CD4-positive, alpha-beta T cell treated with Interleukin-21 for 1 hour (primary cell): ENCODE results near the gene CDH2.

Experiments used
- DNase-seq: peaks from one replicate; pipeline ENCODE4 v3.0.0-alpha.2; 2020

CDH2 gene

DNA sequence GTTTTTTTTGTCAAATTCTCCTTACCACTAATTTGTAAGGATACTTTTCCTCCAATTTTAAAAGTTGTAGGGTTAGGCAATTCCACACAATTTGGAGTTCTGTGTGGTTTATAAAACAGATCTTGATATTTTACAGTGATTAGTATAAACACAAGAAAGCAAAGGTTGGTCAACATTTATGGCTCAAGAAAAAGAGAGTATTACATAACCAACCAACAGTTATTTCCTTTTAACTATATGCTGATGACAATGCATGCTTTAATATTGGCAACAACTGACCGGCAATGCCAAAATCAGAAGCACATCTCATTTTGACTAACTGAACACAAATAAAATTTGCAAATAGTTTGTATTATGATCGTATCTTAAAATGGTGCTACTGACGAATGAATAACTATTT lies 137.2 kb downstream of the CDH2 start:
- no peak for DNase-seq

DNA sequence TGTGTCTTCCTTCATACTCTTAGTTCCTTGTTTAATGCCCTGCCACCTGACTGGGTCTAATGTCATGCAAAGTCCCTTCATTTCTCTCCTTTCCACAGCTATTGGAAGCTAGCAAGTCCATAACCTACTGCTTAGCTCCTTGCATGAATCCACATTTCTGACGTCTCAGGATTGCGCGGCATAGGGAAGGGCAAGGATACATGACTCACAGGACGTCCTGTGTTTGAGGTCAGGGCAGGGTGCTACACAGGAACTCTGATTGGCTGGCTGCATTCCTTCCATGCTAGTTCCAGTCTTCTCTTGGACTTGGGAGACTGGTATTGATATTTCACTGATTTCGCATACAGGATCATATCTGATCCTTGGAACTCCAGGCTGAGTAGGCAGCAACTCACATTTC lies 137.9 kb downstream of the CDH2 start:
- DNase-seq: no peak

DNA sequence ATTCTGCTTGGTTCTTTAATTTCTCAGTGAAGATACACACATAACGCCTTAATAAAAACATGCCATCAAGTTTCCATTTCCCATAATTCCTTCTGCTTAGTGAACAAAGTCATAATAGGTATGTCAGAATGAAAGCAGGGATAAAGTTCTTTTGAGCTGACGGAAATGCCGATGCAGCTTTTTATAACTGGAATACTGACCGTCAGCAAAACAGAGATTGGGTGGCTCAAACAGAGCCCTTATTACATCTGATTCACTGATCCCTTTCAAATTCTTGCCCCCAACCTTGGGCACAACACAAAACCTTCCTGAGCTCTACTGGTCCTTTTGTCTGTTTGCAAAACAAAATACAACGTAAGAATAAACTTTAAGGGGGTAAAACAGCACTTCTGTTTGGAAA lies 140.4 kb downstream of the CDH2 start:
- DNase-seq: no peak

DNA sequence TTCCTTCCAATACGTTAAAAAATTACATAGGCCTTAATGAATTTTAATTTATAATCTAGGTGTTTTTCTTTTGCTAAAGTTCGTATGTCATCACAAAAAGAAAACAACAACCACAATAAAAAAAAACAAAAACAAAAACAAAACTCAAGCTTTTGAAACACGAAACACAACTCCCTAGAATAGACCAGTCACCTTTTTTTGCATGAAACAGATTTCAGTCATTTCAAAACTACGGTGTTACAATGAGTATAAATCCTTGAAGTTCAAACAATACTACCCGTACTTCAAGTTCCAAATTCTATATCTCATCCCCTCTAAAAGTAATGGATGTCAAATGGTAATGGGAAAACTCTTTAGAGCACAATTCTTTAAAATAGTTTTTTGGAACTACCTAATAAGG lies 142.4 kb downstream of the CDH2 start:
- no peak for DNase-seq

DNA sequence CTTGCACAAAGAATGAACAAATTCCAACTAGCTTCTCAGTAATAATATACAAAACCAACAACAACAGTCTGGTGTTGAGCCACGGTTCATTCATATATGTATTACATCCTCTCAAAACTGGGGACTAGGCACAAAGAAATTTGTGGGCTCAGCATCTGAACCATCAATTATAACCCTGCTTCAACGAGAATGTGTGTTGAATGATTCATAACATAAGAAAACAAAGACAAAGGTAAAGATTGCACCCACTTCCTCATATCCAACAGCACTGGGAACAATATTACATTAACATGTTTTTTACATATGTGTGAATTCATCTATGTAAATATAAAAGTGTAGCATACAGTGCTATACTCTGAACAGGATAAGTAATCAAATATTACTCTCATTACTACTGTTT lies 144.8 kb downstream of the CDH2 start:
- no peak for DNase-seq

DNA sequence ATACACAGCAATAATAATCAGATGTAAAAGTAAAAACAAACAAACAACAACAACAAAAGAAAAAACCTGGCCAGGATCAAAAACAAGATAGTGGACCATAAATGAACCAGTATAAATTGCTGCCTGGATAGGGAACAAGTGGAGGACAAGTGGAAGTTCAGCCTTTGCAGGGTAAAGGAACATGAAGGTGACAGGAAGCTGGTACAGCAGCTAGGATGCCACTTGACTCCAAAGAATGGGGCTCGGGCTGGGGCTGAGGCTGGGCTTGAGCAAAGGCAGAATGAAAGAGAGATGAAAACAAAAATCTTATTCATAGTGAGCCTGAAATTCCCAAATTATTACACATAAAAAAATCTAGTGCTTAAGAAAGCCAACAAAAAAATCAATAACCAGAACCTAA lies 146.5 kb downstream of the CDH2 start:
- no peak for DNase-seq

DNA sequence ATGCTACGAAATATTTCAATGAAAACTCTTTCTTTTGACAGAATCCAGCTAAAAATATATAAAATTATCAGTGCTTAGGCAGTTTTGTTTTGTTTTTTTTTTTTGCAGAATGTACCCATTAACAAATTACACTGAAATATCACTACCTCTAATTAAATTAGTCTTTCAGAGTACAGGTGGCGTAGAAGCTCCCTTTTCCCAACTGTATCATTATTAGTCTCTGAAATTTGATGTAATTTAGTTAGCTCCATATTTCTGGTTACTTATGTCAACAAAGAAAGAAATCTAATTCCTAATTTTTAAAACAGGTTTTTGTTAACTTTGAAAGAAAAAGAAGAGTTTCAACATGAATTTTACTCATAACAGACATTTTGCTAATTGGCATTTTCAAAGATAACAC lies 149.2 kb downstream of the CDH2 start:
- no peak for DNase-seq

DNA sequence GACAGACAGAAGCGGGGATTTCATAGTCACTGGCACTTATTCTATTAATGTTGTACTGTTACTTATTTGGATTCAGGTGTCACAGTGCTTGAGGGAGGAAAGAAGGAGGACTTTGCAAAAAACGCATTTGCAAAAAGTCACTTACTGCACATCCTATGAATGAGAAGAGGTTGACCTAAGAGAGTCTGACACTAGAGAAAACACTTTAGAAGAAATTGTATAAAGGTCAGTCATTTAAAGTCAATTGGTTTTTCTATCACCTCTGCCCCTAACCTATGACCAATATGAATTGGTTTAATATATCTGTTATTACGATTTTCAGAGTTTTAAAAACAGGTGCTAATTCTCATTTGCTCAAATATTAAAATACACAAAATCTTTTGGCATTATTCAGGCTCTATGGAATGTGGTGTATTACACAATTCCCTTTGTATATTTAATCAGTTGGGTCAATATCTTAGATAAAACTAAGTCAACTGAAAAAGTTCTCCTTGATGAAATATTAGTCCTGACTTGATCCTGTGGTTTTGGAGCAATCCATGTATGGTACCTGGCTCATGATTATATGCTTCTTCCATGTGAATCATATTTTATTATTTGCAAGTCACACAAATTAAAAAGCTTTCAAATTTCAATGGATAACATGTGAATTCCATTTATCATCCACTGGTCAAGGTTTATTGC lies 157.4 kb downstream of the CDH2 start:
- no peak for DNase-seq

DNA sequence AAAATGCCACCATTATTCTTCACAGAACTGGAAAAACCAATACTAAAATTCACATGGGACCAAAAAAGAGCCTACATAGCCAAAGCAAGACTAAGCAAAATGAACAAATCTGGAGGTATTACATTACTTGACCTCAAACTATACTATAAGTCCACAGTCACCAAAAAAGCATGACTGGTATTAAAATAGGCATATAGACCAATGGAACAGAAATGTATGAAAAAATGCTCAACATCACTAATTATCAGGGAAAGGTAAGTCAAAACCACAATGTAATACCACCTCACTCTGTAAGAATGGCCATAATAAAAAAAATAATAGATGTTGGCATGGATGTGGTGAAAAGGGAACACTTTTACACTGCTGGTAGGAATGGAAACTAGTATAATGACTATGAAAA lies 158.6 kb downstream of the CDH2 start:
- no peak for DNase-seq

DNA sequence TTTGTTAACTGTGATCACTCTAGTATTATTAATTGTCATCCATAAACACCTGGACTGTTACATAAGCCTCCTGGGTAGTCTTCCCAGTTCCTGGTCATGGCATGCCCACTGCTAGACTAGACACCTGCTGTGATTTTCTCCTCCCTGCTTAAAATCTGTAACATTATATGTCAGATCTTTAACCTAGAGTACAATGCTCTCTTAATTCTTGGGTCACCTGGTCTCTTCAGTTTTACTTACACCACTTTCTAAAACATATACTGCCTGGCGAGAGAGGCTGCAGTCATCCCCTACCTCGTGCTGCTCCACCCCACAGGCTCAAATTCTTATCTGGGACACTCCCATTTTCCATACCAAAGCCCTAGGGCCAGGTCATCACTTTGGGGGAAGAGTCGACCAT lies 161.3 kb downstream of the CDH2 start:
- DNase-seq: no peak

DNA sequence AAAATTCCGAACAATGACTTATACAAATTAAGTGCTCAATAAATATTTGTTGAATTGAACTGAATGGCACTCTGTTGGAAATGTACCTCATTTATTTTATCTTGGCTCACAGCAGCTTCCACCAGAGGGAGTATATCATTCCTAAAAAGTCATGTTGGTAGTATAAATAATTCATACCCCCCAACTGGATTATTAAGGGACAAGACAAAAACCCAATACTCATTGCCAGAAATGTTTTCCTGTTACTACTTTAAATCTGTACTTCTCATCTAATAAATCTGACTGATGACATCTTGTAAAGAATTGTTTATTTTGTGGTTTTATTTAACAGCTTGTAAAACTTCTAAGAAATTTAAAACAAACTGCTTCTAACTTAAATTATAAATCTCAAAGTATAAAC lies 163.9 kb downstream of the CDH2 start:
- no peak for DNase-seq

DNA sequence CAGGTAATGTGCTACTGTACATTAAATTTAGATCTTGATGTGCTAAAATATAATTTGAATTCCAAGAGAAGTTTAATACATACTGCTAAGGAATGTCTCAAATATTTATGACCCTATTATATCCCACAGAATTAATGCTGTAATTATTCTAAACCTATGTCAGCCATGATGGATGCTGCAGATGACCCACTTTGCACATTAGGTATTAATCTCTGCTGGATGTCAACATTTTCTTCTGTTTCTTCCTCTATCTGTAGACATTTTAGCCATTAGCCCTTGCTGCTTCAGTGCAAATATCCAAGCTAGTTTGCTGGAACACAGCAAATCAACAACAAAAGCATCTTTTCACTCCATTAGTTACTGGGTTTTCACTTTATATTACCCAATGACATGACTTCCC lies 164.6 kb downstream of the CDH2 start:
- DNase-seq: no peak

DNA sequence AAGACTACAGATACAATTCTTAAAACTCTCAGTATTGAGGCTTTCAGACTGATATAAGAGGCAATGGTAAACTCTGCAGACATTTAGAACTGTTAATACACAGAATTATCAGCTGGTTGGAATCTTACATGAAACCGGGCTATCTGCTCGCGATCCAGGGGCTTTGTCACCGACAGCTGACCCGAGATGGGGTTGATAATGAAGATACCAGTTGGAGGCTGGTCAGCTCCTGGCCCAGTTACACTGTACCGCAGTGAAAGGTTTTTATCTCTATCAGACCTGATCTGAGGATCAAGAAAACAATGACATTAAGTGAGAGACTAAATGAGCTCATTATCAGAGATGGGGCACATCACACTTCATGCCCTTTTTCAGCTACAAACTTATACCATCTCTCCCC lies 167.3 kb downstream of the CDH2 start:
- no peak for DNase-seq

DNA sequence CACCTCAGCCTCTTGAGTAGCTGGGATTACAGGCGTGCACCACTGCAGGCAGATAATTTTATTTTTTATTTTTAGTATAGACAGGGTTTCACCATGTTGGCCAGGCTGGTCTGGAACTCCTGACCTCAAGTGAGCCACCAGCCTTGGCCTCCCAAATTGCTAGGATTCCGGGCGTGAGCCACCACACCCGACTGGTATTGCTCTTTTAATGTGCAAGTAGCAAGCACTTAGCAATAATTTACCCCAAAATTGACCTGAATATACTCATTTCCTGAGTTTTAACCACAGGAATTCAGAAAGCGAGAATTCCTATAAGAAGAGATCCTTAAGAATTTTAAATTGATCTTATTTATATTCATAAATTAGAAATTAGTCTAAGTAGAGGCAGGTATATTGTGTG lies 169.1 kb downstream of the CDH2 start:
- no peak for DNase-seq

DNA sequence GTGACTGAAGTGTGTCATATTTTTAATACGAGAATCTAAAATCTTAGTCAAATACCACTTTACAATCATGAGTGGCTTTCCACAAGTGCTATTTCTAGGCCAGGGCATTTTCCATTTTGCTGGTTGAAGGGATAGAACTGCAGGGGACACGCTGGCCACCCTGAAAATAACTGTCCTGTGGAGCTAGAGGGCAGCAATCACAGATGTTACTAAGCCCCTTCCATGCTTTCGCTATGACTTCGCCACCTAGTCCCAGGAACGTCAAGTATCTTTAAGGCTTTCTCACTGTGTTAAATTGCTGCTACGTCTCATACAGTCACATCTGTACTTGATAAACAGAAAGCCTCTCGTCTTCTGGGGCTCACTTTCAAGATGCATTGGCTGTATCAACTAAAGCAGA lies 171.8 kb downstream of the CDH2 start:
- DNase-seq: no peak

DNA sequence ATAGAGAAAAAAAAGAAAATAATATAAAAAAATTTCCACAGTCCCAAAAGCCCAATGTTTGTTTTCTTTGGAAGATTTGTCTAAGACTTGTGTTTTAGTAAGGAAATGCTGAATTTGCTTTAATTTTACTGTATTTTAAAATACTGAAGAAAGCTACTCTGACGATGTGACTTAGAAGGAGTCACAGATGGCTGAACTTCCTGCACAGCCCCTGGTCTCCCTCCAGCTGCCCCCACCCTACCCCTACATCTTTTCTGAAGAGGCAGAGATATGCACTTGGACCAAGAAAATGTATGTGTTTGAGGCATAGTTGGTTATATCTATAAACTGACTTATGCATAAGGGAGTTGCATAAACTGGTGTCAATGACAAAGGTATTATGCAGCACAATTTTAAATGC lies 172.3 kb downstream of the CDH2 start:
- DNase-seq: no peak

DNA sequence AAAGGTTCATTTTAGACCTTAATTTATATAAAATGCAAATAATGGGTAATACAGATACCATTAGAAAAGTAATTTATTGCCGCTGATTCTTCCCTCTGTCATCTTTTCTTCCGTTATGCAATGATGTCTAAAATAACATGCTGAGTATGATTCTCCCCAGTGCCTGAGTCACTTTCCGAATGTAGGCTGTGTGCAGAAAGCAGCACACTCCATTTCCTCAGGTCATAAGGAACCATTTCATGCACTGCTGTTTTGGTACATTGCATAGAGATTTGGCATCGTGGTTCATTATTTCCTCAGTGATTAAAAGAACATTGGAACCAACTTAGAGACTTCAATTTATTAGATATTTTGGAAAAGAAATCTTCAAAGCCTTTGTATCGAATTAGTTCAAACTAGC lies 173.5 kb downstream of the CDH2 start:
- DNase-seq: no peak

DNA sequence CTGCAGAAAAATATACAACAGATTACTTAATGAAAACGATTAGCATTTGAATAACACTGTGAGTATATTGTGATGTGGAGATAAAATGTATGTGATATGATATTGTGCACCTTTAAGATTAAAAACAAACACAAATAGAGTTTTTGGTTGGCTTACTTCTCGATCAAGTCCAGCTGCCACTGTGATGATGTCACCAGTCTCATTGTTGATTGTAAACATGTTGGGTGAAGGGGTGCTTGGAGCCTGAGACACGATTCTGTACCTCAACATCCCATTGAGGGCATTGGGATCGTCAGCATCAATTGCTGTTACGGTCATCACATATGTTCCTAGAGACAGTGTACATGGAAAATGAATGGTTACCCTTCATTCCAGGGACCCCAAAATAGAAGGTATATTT lies 174.1 kb downstream of the CDH2 start:
- no peak for DNase-seq

DNA sequence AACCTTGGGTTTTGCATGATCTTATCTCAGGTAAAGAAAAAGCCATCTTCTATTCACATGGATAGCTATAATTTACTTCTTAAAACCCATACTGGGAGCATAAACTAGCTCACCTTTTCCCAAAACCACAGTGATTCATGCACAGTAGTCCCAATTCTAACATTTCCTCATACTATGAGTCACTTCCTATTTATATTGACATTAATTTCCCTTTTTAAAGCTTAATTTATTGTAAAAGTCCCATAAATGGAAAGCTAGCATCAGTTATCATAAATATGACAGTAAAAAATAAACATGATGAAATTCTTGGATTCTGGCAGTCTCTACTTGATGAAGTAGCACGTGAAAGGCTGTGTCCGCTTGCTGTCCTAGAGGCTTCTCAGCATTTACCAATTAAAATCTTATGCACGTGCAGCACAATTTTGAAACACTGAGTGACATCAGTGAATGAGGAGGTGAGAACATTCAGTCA lies 180.1 kb downstream of the CDH2 start:
- DNase-seq: no peak

DNA sequence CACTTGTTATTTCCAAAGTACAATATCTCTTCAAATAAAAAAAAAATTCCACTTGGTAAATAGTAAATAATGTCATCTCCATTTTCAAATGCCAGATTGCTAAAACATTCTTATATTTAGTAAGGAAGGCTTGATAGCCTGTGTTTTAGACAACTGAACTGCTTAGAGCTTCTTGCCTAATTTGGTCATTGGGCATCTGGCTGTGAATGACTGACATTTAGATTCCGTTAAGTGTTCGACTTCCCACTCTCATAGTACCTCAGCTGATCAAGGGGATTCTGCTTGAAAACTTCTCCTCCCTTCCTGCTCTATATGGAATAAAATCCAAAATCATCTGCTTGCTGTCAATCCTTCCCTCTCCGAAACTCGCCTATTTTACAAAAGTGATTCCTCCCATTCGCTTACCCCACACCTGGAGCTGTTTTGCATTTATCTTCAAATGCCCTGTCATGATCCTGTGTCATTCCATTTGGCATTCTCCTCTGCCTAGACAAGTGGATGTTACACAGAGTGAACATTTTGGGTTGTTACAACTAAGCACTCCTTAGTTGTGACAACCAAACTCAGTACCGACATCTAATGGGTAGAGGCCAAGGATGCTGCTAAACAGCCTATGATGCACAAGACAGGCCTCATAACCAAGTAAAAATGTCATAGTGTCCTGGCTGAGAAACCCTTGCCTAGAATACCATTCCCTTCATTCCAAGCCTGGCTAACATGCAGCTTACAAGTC lies 181.0 kb downstream of the CDH2 start:
- no peak for DNase-seq

DNA sequence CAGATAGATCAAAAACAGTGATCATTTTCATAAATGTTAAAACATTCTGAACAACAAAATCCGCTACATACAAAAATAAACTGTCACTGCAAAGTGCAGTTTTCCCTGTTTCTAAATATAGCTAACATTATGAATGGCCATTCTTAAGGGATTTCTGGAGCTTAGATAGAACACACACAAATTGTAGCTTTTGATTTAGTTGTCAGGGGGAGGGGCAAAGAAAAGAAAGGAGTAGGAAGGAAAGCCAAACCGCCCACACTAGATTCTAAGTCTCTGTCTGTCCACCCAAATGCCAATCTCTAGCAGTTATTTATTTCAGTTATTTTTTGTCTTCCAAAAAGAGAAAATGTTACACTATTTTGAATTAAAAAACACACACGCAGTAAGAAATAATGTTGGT lies 182.4 kb downstream of the CDH2 start:
- no peak for DNase-seq

DNA sequence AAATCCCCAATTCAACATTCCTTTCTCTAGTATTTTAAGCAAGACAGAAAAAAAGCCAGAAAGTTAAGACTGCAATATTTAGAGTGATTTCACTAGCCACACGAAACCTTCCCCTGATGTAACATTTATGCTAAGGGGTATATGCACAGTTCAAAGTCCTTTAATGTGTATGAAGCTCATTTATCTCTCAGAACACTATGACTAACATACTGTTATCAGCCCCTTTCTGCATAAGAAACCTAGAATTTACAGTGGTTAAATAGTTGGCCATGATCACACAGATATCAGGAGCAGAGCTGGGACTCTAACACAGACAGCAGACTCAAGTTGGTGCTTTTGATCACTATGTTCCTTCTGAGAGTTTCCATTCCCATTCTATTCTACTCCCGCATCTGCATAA lies 185.5 kb downstream of the CDH2 start:
- DNase-seq: no peak

DNA sequence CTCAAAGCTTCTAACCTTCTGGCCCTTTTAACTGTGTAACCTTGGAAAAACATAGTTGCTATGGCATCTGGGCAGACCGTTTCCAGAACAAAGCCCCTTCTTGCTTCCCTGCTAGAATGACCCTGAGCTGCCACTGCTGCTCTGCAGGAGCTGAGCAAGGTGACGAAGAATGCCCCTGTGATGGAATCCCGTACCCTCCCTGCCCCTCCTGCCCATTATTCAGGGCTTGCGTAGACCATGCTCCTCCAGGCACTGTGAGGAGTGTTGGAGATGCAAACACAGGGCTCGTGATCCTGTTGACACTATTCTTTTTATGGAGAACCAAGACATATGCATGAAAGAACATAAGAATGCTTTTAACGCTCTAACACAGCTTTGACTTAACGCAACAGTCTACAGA lies 191.1 kb downstream of the CDH2 start:
- DNase-seq: no peak

DNA sequence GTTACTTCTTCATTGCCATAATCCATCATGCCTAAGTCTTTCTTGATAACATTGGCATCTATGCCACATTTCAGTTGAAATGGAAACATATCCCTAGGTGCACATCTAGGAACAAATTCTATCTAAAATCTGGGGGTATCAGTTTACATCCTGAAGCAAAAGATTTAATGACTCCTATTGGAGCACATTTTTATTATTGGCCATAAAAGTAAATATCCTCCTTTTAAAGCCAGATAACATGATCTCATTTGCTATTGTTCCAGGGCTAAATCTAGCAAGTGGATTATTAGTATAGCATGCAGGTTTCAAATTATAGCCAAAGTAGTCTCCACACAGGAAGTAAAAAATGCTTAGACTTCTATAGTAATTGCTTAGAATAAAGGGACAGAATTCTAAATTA lies 193.2 kb downstream of the CDH2 start:
- DNase-seq: no peak

DNA sequence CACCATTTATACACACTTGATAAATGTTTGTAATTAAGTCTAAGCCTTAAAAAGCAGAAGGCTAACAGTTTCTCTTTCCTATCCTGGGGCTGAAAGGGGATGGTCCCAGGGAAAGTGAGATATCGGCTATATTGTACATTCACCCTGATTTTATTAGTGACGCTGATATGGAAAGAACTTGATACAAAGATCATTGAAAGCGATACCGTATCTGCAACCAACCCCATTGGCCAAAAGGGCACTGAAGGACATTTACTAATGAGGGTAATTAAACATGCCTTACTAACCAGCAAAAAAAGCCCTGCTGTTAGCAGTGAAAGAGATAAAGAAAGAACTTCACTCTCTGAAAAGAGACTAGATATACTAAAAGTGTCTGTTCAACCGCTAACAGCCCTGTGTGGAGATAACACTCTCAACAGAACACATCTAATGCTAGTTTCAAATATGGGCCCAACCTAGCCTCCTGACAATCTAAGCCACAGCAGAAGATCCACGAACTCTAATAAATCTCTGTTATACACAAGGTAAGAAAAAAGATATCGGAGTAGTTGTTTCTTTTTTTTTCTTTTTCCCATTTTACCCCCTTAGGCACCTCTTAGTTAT lies 200.0 kb downstream of the CDH2 start:
- no peak for DNase-seq
